ENCODE results near the gene RGS3. TPM values are rescaled to one million over a fixed set of nuclear protein-coding genes. Genes with fewer than 3 reads are reported as not detected.

Gene RGS3
- polyA plus RNA-seq, 1 experiment, result 41.0 TPM

GRCh38 chr9:113536483-113537228 lies 73.1 kb downstream of the RGS3 start:
- POLR2A ChIA-PET, result no interaction called here
- no peak for TF ChIP-seq CTCF (IDR thresholded peaks at IDR 0.05; ENCODE audit: low read depth, low read length)
- no peak for DNase-seq (ENCODE audit: low read depth, low spot score)
- H3K27me3 ChIP-seq (ENCODE audit: control insufficient read depth, insufficient read depth, low read length), result peaks cover 3% of the 10 kb centered on the region
- H3K27ac ChIP-seq (ENCODE audit: low read depth, low read length), result no peak overlapping the region
- H3K4me3 ChIP-seq (ENCODE audit: low read depth, low read length), result no peak overlapping the region
- CTCF ChIA-PET, result interaction anchor here (2.0 kb wide), 1 partner anchor 122 kb away, joined by 7 read pairs; no protein-coding TSS in a partner anchor
- H3K9me3 ChIP-seq (ENCODE audit: control insufficient read depth, insufficient read depth, low read length), result no peaks in the 10 kb centered on the region

GRCh38 chr9:113537229-113537810 lies 73.8 kb downstream of the RGS3 start:
- ChIA-PET POLR2A (no interaction called here), CTCF (interaction anchor here (2.0 kb wide), 1 partner anchor 121 kb away, joined by 7 read pairs; no protein-coding TSS in a partner anchor)
- no peaks in the 10 kb centered on the region for H3K9me3 ChIP-seq (ENCODE audit: control insufficient read depth, insufficient read depth, low read length)
- H3K4me3 ChIP-seq (ENCODE audit: low read depth, low read length), result no peak overlapping the region
- TF ChIP-seq CTCF (IDR thresholded peaks at IDR 0.05; ENCODE audit: low read depth, low read length), result no peak
- no peak overlapping the region for H3K27ac ChIP-seq (ENCODE audit: low read depth, low read length)
- peaks cover 3% of the 10 kb centered on the region for H3K27me3 ChIP-seq (ENCODE audit: control insufficient read depth, insufficient read depth, low read length)
- DNase-seq (ENCODE audit: low read depth, low spot score), result no peak

GRCh38 chr9:113538131-113538530 lies 74.6 kb downstream of the RGS3 start:
- Histone ChIP-seq H3K27me3 (ENCODE audit: control insufficient read depth, insufficient read depth, low read length) (peaks cover 3% of the 10 kb centered on the region), H3K27ac (ENCODE audit: low read depth, low read length) (no peak overlapping the region), H3K9me3 (ENCODE audit: control insufficient read depth, insufficient read depth, low read length) (no peaks in the 10 kb centered on the region), H3K4me3 (ENCODE audit: low read depth, low read length) (no peak overlapping the region)
- no peak for DNase-seq (ENCODE audit: low read depth, low spot score)
- ChIA-PET POLR2A (no interaction called here), CTCF (interaction anchor here (0.7 to 2.0 kb wide), 2 partner anchors 120 to 244 kb away, joined by 5 to 7 read pairs; no protein-coding TSS in a partner anchor)
- no peak for TF ChIP-seq CTCF (IDR thresholded peaks at IDR 0.05; ENCODE audit: low read depth, low read length)

- CTCF ChIA-PET, result interaction anchor here (0.7 to 2.0 kb wide), 3 partner anchors 92 to 244 kb away, joined by 3 to 7 read pairs (median 5); no protein-coding TSS in a partner anchor
- no peak for DNase-seq (ENCODE audit: low read depth, low spot score)
- H3K4me3 ChIP-seq (ENCODE audit: low read depth, low read length), result no peak overlapping the region
- TF ChIP-seq CTCF (IDR thresholded peaks at IDR 0.05; ENCODE audit: low read depth, low read length), result no peak
- POLR2A ChIA-PET, result no interaction called here
- H3K9me3 ChIP-seq (ENCODE audit: control insufficient read depth, insufficient read depth, low read length), result no peaks in the 10 kb centered on the region
- H3K27me3 ChIP-seq (ENCODE audit: control insufficient read depth, insufficient read depth, low read length), result peaks cover 3% of the 10 kb centered on the region
- no peak overlapping the region for H3K27ac ChIP-seq (ENCODE audit: low read depth, low read length)
Measured at GRCh38 chr9:113538701-113539430, 75.3 kb downstream of the RGS3 start.
